ENCODE data around the gene CCDC171. TPM values are rescaled to one million over a fixed set of nuclear protein-coding genes. Genes with fewer than 3 reads are reported as not detected.
"Not testable (repeated sequence)": the region's sequence is repeated elsewhere in the genome, so short reads cannot be mapped to it uniquely, and the experiment has no call there.

CCDC171 gene
- total RNA-seq, 1 experiment from 2014 or later = 1.6 TPM

DNA sequence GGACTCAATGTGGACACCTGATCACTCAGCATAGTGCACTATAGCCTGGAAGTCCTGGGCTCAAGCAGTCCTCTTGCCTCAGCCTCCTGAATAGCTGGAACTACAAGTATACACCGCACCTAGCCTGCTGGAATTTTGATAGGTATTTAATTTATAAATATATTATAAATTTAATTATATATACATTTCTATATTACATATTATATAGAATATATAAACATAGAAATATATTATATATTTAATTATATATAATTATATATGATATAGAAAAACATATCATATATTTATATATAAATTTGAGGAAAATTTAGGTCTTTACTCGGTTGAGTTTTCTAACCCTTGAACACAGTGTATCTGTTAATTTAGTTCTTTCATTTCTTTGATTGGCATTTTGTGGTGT, 26.9 kb upstream of the CCDC171 start:
- intact Hi-C loops (cut with micrococcal nuclease; ENCODE audit: unreplicated experiment) = no loop called here
- ChIA-PET CTCF (no interaction called here), POLR2A (no interaction called here)
- BruUV-seq (replicated peaks) = no TSS peak
- Mint-ChIP-seq H3K27ac (ENCODE audit: unreplicated experiment) (no peak overlapping the region), H3K4me3 (ENCODE audit: unreplicated experiment) (no peak overlapping the region), H3K9me3 (ENCODE audit: unreplicated experiment) (no peaks in the 10 kb centered on the region), H3K4me1 (ENCODE audit: low read depth, unreplicated experiment) (no peaks in the 10 kb centered on the region), H3K27me3 (ENCODE audit: insufficient read depth, unreplicated experiment) (peaks cover 2% of the 10 kb centered on the region), H3K36me3 (ENCODE audit: insufficient read depth, unreplicated experiment) (no peaks in the 10 kb centered on the region)
- Histone ChIP-seq H3K4me1 (no peaks in the 10 kb centered on the region), H3K36me3 (ENCODE audit: control insufficient read depth, insufficient read depth, low read length) (no peaks in the 10 kb centered on the region), H3K27me3 (replicated peaks; ENCODE audit: control insufficient read depth, insufficient read depth, low read length) (no peaks in the 10 kb centered on the region), H3K4me3 (ENCODE audit: low read depth, low read length) (no peak overlapping the region), H3K9me3 (no peaks in the 10 kb centered on the region)
- DNase-seq = no peak
- TF ChIP-seq, protein P1, sequence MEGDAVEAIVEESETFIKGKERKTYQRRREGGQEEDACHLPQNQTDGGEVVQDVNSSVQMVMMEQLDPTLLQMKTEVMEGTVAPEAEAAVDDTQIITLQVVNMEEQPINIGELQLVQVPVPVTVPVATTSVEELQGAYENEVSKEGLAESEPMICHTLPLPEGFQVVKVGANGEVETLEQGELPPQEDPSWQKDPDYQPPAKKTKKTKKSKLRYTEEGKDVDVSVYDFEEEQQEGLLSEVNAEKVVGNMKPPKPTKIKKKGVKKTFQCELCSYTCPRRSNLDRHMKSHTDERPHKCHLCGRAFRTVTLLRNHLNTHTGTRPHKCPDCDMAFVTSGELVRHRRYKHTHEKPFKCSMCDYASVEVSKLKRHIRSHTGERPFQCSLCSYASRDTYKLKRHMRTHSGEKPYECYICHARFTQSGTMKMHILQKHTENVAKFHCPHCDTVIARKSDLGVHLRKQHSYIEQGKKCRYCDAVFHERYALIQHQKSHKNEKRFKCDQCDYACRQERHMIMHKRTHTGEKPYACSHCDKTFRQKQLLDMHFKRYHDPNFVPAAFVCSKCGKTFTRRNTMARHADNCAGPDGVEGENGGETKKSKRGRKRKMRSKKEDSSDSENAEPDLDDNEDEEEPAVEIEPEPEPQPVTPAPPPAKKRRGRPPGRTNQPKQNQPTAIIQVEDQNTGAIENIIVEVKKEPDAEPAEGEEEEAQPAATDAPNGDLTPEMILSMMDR (IDR thresholded peaks at IDR 0.05; ENCODE audit: insufficient read depth in 1 of 2, low read depth in 1 of 2, low read length in 1 of 2, severe bottlenecking in 1 of 2, unreplicated experiment in 1 of 2) = no peak

DNA sequence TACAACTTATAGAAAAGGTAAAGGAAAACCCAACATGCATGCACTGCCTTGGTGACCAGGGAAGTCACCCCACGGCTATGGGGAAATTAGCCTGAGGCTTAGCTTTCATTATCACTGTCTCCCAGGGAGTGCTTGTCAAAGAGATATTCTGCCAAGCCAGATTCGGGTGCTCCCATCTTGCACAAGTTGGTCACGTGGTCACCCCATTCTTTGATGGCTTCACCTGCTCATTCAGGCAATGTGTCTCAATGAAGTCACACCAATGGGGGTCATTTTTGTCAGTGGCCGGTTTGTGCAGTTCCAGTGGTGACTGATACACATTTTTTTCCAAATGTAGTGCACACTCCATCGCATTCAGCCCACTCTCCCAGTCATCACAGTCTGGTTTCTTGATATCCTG, 25.8 kb upstream of the CCDC171 start:
- H3K36me3 Mint-ChIP-seq (ENCODE audit: insufficient read depth, unreplicated experiment); intact Hi-C loops (cut with micrococcal nuclease; ENCODE audit: unreplicated experiment); H3K9me3 Mint-ChIP-seq (ENCODE audit: unreplicated experiment); H3K4me1 ChIP-seq; H3K36me3 ChIP-seq (ENCODE audit: control insufficient read depth, insufficient read depth, low read length); H3K4me1 Mint-ChIP-seq (ENCODE audit: low read depth, unreplicated experiment); BruUV-seq (replicated peaks); CTCF ChIA-PET; DNase-seq; H3K27me3 ChIP-seq (replicated peaks; ENCODE audit: control insufficient read depth, insufficient read depth, low read length); POLR2A ChIA-PET; H3K27ac Mint-ChIP-seq (ENCODE audit: unreplicated experiment); H3K4me3 Mint-ChIP-seq (ENCODE audit: unreplicated experiment); H3K27me3 Mint-ChIP-seq (ENCODE audit: insufficient read depth, unreplicated experiment); H3K4me3 ChIP-seq (ENCODE audit: low read depth, low read length); H3K9me3 ChIP-seq: not testable (repeated sequence)

DNA sequence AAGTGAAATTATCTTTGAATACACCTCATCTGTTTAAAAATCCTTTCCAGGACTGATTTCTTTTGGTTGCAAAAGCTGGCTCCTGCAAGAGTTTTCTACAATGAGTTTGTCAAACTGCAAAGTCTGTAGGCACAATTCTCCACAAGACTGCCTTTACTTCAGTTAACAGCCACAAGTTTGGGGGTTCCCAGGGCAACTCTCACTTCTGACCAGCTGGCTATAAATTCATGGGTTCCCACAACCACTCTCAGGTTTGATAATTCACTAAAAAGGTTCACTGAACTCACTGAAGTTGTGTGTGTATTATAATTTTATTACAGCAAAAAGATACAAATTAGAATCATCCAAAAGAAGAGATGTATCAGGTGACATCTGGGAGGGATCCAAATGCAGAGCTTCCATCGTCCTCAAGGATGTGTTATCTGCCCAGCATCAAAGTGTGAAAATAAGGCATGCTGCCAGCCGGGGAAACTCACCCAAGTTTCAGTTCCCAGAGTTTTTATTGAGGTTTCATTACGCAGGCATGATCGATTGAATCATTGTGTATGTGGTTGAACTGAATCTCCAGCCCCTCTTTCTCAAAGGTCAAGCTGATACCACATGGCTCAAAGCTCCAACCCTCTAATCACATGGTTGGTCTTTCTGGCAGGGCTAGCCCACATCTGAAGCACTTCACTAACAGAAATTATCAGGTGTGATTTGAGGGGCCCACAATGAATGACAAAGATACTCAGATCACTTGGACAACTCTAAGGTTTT, 23.1 kb upstream of the CCDC171 start:
- Mint-ChIP-seq H3K27ac (ENCODE audit: unreplicated experiment) (no peak overlapping the region), H3K27me3 (ENCODE audit: insufficient read depth, unreplicated experiment) (no peaks in the 10 kb centered on the region), H3K4me3 (ENCODE audit: unreplicated experiment) (no peak overlapping the region), H3K9me3 (ENCODE audit: unreplicated experiment) (no peaks in the 10 kb centered on the region), H3K36me3 (ENCODE audit: insufficient read depth, unreplicated experiment) (no peaks in the 10 kb centered on the region), H3K4me1 (ENCODE audit: low read depth, unreplicated experiment) (no peaks in the 10 kb centered on the region)
- no peak overlapping the region for H3K4me3 ChIP-seq (ENCODE audit: low read depth, low read length)
- no peaks in the 10 kb centered on the region for H3K27me3 ChIP-seq (replicated peaks; ENCODE audit: control insufficient read depth, insufficient read depth, low read length)
- POLR2A ChIA-PET = no interaction called here
- TF ChIP-seq, protein P1 (IDR thresholded peaks at IDR 0.05; ENCODE audit: insufficient read depth in 1 of 2, low read depth in 1 of 2, low read length in 1 of 2, severe bottlenecking in 1 of 2, unreplicated experiment in 1 of 2) = no peak
- CTCF ChIA-PET = no interaction called here
- no peaks in the 10 kb centered on the region for H3K4me1 ChIP-seq
- BruUV-seq (replicated peaks) = no TSS peak
- no peaks in the 10 kb centered on the region for H3K36me3 ChIP-seq (ENCODE audit: control insufficient read depth, insufficient read depth, low read length)
- intact Hi-C loops (cut with micrococcal nuclease; ENCODE audit: unreplicated experiment) = no loop called here
- no peak for DNase-seq
- no peaks in the 10 kb centered on the region for H3K9me3 ChIP-seq
